ENCODE measurements around the gene CHRM2. TPM values are rescaled to one million over a fixed set of nuclear protein-coding genes. Genes with fewer than 3 reads are reported as not detected.
A peak's percentile ranks its signal among the peaks of the same experiment; 100 is the strongest.

CHRM2 gene
- total and polyA plus RNA-seq, 2 donors (not counting 1 experiment from before 2014, with no cell fraction given), result 7.9 to 47.1 TPM

DNA sequence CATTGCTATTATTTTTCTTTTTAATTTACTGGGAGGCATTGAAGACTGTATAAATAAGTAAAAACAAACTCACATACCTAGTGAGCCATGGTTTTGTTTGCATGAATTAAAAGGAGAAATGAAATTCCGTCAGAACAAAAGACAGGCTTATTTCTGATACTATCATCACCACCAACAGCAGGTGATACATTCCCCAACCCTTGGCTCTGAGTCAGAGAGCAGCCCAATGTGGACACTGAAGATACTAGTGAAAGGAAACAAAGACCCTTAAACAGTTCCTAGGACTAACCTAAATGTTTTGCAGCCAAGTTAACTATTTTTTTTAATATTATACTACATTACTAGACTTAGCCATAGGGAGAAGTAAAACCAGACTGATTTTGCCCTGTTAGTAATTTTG, 31.6 kb downstream of the CHRM2 start:
- Histone ChIP-seq H3K27ac (ENCODE audit: insufficient read depth, low read length) (no peak overlapping the region), H3K4me2 (ENCODE audit: extremely low read depth, insufficient read depth, low read length) (no peak overlapping the region), H3K9me3 (ENCODE audit: control insufficient read depth, insufficient read depth, low read depth, low read length) (no peaks in the 10 kb centered on the region), H3K9ac (ENCODE audit: insufficient read depth, low read length) (no peak overlapping the region), H4K20me1 (ENCODE audit: control insufficient read depth, extremely low read depth, insufficient read depth, low read length) (no peaks in the 10 kb centered on the region), H3K36me3 (ENCODE audit: control insufficient read depth, insufficient read depth, low read length) (no peaks in the 10 kb centered on the region), H3K4me1 (ENCODE audit: control insufficient read depth, extremely low read depth, insufficient read depth, low read length) (no peaks in the 10 kb centered on the region), H3K79me2 (ENCODE audit: control insufficient read depth, insufficient read depth, low read length) (no peaks in the 10 kb centered on the region), H2AFZ (ENCODE audit: low read length) (no peak overlapping the region), H3K4me3 (replicated peaks in 1 of 4; ENCODE audit: control extremely low read depth in 1 of 4, insufficient read depth in 1 of 4, low read depth in 3 of 4, low read length in 4 of 4) (no peak overlapping the region), H3K27me3 (ENCODE audit: control insufficient read depth, insufficient read depth, low read length) (no peaks in the 10 kb centered on the region)
- TF ChIP-seq CTCF (conservative IDR thresholded peaks at IDR 0.05 in 1 of 2, IDR thresholded peaks at IDR 0.05 in 1 of 2; ENCODE audit: low read depth in 1 of 2, low read length in 2 of 2) (no peak), EZH2 (IDR thresholded peaks at IDR 0.05; ENCODE audit: low read length, missing control alignments) (no peak)
- peak in 1 of 2 donors; percentile 4 for DNase-seq (ENCODE audit: low read depth in 2 of 2)

GRCh38 chr7:136910771-136911170, 42.3 kb downstream of the CHRM2 start:
- no peak overlapping the region for H3K9ac ChIP-seq (ENCODE audit: insufficient read depth, low read length)

DNA sequence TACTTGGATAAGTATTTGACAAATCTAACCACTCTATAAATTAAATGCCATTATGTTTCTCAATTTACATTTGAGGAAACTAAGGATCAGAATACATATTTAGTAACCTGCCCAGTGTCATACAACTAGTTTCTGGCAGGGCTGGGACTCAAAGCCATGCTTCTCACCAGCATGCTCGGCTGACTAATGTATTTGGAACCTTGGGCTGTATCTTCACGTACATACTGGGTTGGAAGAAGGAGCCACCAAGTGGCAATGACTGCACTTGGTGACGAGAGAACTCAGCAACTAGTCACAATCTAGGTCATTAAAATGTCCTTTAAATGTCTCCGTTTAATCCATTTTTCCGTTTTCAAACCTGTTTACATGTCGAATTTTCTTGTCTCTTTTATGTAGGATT, 42.9 kb downstream of the CHRM2 start:
- peak; percentile 8 to 64 for DNase-seq (ENCODE audit: low read depth in 2 of 2)
- Histone ChIP-seq H3K4me2 (ENCODE audit: extremely low read depth, insufficient read depth, low read length) (no peak overlapping the region), H3K4me3 (replicated peaks in 1 of 4; ENCODE audit: control extremely low read depth in 1 of 4, insufficient read depth in 1 of 4, low read depth in 3 of 4, low read length in 4 of 4) (no peak overlapping the region), H2AFZ (ENCODE audit: low read length) (no peak overlapping the region), H3K9me3 (ENCODE audit: control insufficient read depth, insufficient read depth, low read depth, low read length) (no peaks in the 10 kb centered on the region), H3K36me3 (ENCODE audit: control insufficient read depth, insufficient read depth, low read length) (no peaks in the 10 kb centered on the region), H3K27ac (ENCODE audit: insufficient read depth, low read length) (no peak overlapping the region), H4K20me1 (ENCODE audit: control insufficient read depth, extremely low read depth, insufficient read depth, low read length) (no peaks in the 10 kb centered on the region), H3K9ac (ENCODE audit: insufficient read depth, low read length) (no peak overlapping the region), H3K27me3 (ENCODE audit: control insufficient read depth, insufficient read depth, low read length) (no peaks in the 10 kb centered on the region), H3K4me1 (ENCODE audit: control insufficient read depth, extremely low read depth, insufficient read depth, low read length) (no peaks in the 10 kb centered on the region), H3K79me2 (ENCODE audit: control insufficient read depth, insufficient read depth, low read length) (no peaks in the 10 kb centered on the region)
- TF ChIP-seq CTCF (conservative IDR thresholded peaks at IDR 0.05 in 1 of 2, IDR thresholded peaks at IDR 0.05 in 1 of 2; ENCODE audit: low read depth in 1 of 2, low read length in 2 of 2) (no peak), EZH2 (IDR thresholded peaks at IDR 0.05; ENCODE audit: low read length, missing control alignments) (no peak)

More at GRCh38 chr7:136910771-136911170, 42.3 kb downstream of the CHRM2 start:
- Histone ChIP-seq H3K4me3 (replicated peaks in 1 of 4; ENCODE audit: control extremely low read depth in 1 of 4, insufficient read depth in 1 of 4, low read depth in 3 of 4, low read length in 4 of 4) (no peak overlapping the region), H4K20me1 (ENCODE audit: control insufficient read depth, extremely low read depth, insufficient read depth, low read length) (no peaks in the 10 kb centered on the region), H3K79me2 (ENCODE audit: control insufficient read depth, insufficient read depth, low read length) (no peaks in the 10 kb centered on the region), H3K36me3 (ENCODE audit: control insufficient read depth, insufficient read depth, low read length) (no peaks in the 10 kb centered on the region), H3K4me2 (ENCODE audit: extremely low read depth, insufficient read depth, low read length) (no peak overlapping the region), H3K4me1 (ENCODE audit: control insufficient read depth, extremely low read depth, insufficient read depth, low read length) (no peaks in the 10 kb centered on the region), H3K27ac (ENCODE audit: insufficient read depth, low read length) (no peak overlapping the region), H3K27me3 (ENCODE audit: control insufficient read depth, insufficient read depth, low read length) (no peaks in the 10 kb centered on the region), H2AFZ (ENCODE audit: low read length) (no peak overlapping the region), H3K9me3 (ENCODE audit: control insufficient read depth, insufficient read depth, low read depth, low read length) (no peaks in the 10 kb centered on the region)
- TF ChIP-seq CTCF (conservative IDR thresholded peaks at IDR 0.05 in 1 of 2, IDR thresholded peaks at IDR 0.05 in 1 of 2; ENCODE audit: low read depth in 1 of 2, low read length in 2 of 2) (no peak), EZH2 (IDR thresholded peaks at IDR 0.05; ENCODE audit: low read length, missing control alignments) (no peak)
- DNase-seq (ENCODE audit: low read depth in 2 of 2), result no peak
